BJ (cell line): ENCODE data around the gene NUDT22. TPM values are rescaled to one million over a fixed set of nuclear protein-coding genes. Genes with fewer than 3 reads are reported as not detected.

Experiments used
- CTCF ChIA-PET: fragments of 350-600 bp; formaldehyde crosslinking; extraction: SDS; loops from one replicate; lab custom pipeline; 2021; ENCODE audit warnings: antibody characterized with exemption, inconsistent platforms; lab: Yijun Ruan, JAX
- POLR2A ChIA-PET: fragments of 300-600 bp; sonication (Branson Sonifier 250); formaldehyde crosslinking; extraction: SDS; loops from one replicate; lab custom pipeline; 2021; ENCODE audit warnings: antibody characterized with exemption; lab: Charles Lee
- DNase-seq: peaks from one replicate; pipeline ENCODE4 v3.0.0-alpha.2; 2011; ENCODE audit warnings: low read depth
- H3K27me3 ChIP-seq: 2 replicates; pipeline ENCODE4 v1.6.0; 2011; ENCODE audit warnings: low read length; ENCODE audit not compliant: control insufficient read depth, insufficient read depth
- H3K36me3 ChIP-seq: 2 replicates; pipeline ENCODE4 v1.5.1; 2011; ENCODE audit warnings: low read length; ENCODE audit not compliant: control insufficient read depth, insufficient read depth
- H3K4me3 ChIP-seq: 2 replicates; pipeline ENCODE4 v1.5.1; 2011; ENCODE audit warnings: low read depth, mild to moderate bottlenecking, control low read depth, low read length
- CTCF ChIP-seq: IDR thresholded peaks from 2 replicates; pipeline ENCODE4 v1.5.1; 2011; ENCODE audit warnings: low read depth, mild to moderate bottlenecking, control low read depth, inconsistent platforms, low read length, moderate library complexity; ENCODE audit not compliant: insufficient read depth
- polyA plus RNA-seq: library from polyadenylated mRNA; depleted of rRNA; stranded (reverse); fragments of >200 nt; gene quantifications from 2 replicates; pipeline ENCODE4 v1.2.3, GENCODE V29; 2011

NUDT22 gene
- polyA plus RNA-seq, 1 experiment, result 51.2 TPM

- H3K4me3 ChIP-seq, result peak within 1 kb of the TSS; percentile 56
- ChIA-PET POLR2A (no interaction called here), CTCF (interaction anchor here (1.0 to 3.0 kb wide), 2 partner anchors 17 to 70 kb away, joined by 3 to 15 read pairs; partner anchors contain the start of gene PLCB3)
- TF ChIP-seq CTCF, result no peak
- no peak for DNase-seq
- H3K27me3 ChIP-seq, result no peaks in the 10 kb centered on the region
- H3K36me3 ChIP-seq, result peaks cover 4% of the 10 kb centered on the region
Observed at GRCh38 chr11:64233913-64234586, 8.0 kb downstream of the NUDT22 start, which contains the start of gene VEGFB. TSS of gene VEGFB (plus strand) at chr11:64234584. CDS start at chr11:64234834, 250 bp downstream.

GRCh38 chr11:64234647-64235379 lies 8.7 kb downstream of the NUDT22 start:
- no peak for TF ChIP-seq CTCF
- H3K4me3 ChIP-seq, result peak overlapping the region; percentile 56
- ChIA-PET CTCF (interaction anchor here (1.0 to 3.0 kb wide), 2 partner anchors 16 to 70 kb away, joined by 3 to 15 read pairs; partner anchors contain the start of gene PLCB3), POLR2A (no interaction called here)
- peaks cover 4% of the 10 kb centered on the region for H3K36me3 ChIP-seq
- H3K27me3 ChIP-seq, result no peaks in the 10 kb centered on the region
- no peak for DNase-seq

- peaks cover 4% of the 10 kb centered on the region for H3K36me3 ChIP-seq
- CTCF ChIA-PET, result interaction anchor here (0.7 to 4.4 kb wide), 2 partner anchors 16 to 31 kb away, joined by 4 to 18 read pairs; partner anchors contain the start of gene PLCB3
- DNase-seq, result no peak
- POLR2A ChIA-PET, result no interaction called here
- peak overlapping the region; percentile 56 for H3K4me3 ChIP-seq
- H3K27me3 ChIP-seq, result no peaks in the 10 kb centered on the region
- TF ChIP-seq CTCF, result no peak
Observed at GRCh38 chr11:64235437-64236161, 9.5 kb downstream of the NUDT22 start.

GRCh38 chr11:64237484-64237951 lies 11.4 kb downstream of the NUDT22 start:
- Histone ChIP-seq H3K36me3 (peaks cover 4% of the 10 kb centered on the region), H3K27me3 (no peaks in the 10 kb centered on the region), H3K4me3 (no peak overlapping the region)
- no peak for DNase-seq
- ChIA-PET CTCF (interaction anchor here (1.1 to 4.4 kb wide), 2 partner anchors 11 to 14 kb away, joined by 3 to 18 read pairs; partner anchors contain the start of genes NUDT22, PLCB3 and TRPT1), POLR2A (no interaction called here)
- no peak for TF ChIP-seq CTCF
